Stimulated activated CD4-positive, alpha-beta T cell treated with anti-CD3 and anti-CD28 coated beads, Interleukin-4, amount 100 ng/mL, for 48 hours (primary cell): ENCODE measurements around the gene FRMD3.
"Not testable (repeated sequence)": the region's sequence is repeated elsewhere in the genome, so short reads cannot be mapped to it uniquely, and the experiment has no call there.

Experiments used
- DNase-seq, 2 donors: peaks; one replicate each; pipeline ENCODE4 v3.0.0-alpha.2; 2020; ENCODE audit warnings: low read depth in 2 of 2

The FRMD3 gene

GRCh38 chr9:83523684-83524083, 14.5 kb downstream of the FRMD3 start:
- DNase-seq, result no peak

DNA sequence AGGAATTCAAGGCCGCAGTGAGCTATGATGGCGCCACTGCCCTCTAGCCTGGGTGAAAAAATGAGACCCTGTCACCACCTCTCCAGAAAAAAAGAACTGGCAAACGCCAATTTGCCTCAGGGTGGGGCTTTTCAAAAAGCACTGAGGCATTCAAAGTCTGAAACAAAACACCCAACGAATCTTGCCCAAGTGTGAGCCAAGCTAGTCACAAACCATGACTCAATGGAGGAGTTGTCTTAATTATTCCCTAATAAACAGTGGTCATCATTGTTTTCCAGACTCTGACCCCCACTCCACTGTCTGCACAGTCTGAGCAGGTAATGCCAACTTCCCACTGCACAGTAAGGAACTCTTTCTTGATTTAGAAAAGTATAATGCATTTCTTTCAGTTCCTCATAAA, 16.8 kb downstream of the FRMD3 start:
- DNase-seq, result no peak

GRCh38 chr9:83521011-83521410, 17.2 kb downstream of the FRMD3 start:
- DNase-seq, result no peak

DNA sequence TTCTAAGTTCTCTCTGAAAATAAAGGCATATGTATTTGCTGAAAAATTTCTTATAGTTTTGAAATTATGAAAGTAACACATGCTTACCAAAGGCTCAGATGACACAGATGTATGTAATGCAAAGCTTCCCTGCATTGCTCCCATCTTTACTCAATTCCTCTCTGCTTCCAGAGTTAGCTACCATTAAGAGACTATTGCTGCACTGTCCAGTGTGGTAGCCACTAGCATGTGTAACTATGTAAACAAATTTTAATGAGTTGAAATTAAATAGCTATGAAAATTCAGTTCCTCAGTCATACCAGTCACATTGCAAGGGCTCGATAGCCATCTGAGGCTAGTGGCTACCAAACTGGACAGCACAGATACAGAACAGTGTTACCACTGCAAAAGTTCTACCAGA, 17.9 kb downstream of the FRMD3 start:
- no peak for DNase-seq

DNA sequence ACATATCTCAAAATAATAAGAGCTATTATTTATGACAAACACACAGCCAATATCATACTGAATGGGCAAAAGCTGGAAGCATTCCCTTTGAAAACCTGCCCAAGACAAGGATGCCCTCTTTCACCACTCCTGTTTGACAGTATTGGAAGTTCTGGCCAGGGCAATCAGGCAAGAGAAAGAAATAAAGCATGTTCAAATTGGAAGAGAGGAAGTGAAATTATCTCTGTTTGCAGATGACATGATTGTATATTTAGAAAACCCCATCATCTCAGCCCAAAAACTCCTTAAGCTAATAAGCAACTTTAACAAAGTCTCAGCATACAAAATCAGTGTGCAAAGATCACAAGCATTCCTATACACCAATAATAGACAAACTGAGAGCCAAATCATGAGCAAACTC, 20.2 kb downstream of the FRMD3 start:
- DNase-seq, result not testable (repeated sequence)

DNA sequence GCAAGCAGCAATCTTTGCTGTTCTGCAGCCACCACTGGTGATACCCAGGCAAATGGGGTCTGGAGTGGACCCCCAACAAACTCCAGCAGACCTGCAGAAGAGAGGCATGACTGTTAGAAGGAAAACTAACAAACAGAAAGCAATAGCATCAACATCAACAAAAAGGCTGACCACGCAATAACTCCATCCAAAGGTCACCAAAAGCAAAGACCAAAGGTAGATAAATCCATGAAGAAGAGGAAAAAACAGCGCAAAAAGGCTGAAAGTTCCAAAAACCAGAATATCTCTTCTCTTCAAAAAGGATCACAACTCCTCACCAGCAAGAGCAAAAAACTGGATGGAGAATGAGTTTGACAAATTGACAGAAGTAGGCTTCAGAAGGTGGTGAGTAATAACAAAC, 23.4 kb downstream of the FRMD3 start:
- DNase-seq, result no peak

DNA sequence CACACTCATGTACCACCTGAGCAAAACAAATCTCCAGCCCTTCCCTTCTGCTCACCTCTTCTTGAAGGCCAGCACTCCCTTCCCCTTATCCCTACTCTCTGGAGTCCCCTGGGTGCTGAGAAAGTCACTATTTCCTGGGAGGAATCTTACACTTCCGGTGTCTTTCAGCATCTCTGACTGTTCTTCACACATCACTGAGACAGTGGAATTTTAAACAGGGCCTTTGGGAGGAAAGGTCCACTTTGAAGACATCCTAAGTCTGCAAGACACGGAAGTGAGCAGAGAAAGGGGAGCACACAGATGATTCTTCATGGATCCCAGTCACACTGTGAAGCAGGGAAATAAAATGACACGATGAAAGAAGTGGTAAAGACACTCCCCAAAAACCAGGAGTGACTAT, 25.6 kb downstream of the FRMD3 start:
- no peak for DNase-seq

GRCh38 chr9:83511051-83511450, 27.1 kb downstream of the FRMD3 start:
- DNase-seq, result no peak

- no peak for DNase-seq
These were observed 28.8 kb downstream of the FRMD3 start for GRCh38 chr9:83509402-83509801.

DNA sequence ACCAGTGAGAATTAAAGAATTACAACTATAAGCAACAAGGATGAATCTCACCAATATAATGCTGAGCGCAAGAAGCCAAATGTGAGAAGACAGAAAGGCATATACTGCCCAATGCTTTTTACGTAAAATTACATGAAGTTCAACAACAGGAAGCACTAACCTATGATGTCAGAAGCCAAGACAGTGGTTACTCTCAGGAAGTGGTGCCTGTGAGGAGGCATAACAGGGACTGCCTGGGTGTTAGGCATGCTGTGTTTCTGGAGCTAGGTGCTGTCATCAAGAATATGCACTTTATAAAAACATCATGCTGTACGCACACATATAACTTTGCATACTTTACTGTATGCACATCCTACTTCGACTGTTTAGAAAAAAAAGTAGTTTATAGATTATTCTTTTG, 30.1 kb downstream of the FRMD3 start:
- no peak for DNase-seq

DNA sequence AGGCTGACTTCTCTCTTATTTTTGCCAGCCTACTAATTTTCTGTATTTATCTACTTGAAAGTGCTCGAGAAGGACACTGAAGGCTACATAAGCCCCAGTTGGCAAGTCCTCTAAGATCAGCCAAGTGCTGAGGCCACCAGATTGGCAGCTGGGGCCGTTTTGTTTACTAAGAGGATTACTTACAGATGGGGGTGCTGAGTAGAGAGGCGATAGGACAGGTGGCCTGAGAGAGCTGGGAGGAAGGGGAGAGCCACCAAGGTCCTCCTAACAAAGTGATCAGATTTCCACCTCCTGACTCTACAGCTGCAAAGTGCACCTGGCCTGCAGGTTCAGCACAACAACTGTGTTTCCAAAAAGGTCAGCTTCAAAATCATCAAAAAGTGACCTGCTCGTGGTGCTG, 32.9 kb downstream of the FRMD3 start:
- DNase-seq, result no peak

DNA sequence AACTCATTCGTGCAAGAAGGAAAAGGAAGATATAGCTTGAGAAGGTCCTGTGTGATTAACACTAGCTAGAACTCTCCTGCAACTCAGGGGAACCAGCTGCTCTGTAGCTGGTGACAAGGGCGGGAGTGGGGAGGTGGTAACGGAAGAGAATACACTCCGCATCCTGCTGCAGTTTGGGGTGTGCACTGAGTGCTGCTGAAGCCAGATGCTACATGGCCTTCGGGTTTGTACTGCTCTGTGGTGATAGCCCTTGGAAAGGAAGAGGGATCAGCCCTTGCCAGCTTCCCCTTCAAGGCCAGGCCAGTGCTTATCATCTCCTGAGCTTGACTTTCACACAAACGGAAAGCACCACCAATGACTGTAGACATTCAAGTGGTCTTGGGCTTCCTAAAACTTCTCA, 34.3 kb downstream of the FRMD3 start:
- no peak for DNase-seq

GRCh38 chr9:83501565-83501964, 36.6 kb downstream of the FRMD3 start:
- DNase-seq, result no peak

DNA sequence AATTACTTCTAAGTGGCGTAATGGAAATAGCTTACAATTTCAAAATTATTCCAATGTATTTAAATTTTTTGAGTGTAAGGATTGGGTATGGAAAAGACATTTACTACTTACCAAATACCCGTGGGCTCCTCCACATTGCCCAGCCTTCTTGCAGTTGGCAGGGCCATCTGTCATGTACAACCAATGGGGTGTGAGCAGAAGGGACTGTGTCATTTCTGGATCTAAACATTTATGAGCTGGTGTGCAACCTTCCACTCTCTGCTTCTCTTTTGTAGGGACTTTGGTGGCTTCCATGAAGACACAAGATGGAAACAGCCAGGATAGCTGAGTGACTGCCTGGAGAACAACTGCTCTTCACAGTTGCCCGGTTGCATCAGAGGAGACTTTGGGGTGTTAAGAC, 40.8 kb downstream of the FRMD3 start:
- no peak for DNase-seq

DNA sequence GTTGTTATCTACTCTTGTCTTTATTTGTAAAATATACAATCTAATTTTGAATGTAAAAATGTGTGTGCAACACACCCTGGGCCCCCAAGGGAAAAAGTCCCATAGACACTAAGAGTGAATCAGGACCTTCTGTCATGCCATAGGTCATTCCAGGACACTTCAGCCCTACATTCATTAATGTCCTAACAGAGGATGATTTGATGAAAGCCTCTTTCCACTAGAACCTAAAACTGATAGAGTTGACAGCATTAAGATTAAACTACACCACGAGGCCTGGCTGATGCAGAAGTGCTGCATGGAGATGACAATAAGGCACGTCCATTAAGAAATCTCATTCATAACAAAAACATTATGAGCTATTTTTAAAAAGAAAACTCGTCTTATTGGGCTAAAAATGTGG, 46.2 kb downstream of the FRMD3 start:
- no peak for DNase-seq

GRCh38 chr9:83491413-83491812, 46.8 kb downstream of the FRMD3 start:
- no peak for DNase-seq

DNA sequence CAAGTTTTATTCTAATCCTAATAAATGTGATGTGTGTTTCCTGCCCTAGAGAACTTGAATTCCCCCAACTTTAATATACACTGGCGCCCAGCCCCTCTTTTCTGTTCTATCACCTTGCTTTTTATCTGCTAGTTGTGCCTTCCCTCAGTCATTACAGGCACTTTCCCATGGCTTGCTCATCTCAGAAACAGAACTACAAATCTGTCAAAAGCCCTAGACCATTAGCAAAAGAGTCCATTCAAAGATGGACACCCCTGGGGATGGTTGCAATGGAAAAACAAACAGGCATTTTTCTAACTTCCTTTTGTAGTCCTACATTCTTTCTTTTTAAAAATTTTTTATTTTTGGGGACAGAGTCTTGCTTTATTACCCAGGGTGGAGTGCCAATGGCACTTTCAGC, 48.2 kb downstream of the FRMD3 start:
- DNase-seq, result no peak

DNA sequence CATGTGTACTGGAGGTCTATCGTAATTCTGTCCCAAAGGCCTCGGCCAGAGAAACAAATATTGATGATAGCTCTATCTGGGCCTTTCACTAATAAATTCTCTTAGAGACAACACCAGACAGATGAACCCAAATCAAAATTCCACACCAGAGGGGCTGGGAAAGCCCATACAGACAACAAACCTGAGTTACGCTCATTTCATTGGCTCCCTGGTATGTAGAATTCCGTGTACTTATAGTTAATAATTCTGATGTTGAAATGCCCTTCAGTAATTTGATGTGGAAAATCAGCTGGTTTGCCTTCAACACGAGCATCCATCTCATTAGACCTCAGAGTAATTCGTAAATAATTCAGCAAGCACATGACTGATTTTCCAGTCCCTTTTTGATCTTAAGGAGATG, 53.2 kb downstream of the FRMD3 start:
- no peak for DNase-seq

- no peak for DNase-seq
These were observed 55.0 kb downstream of the FRMD3 start for GRCh38 chr9:83483223-83483622.

DNA sequence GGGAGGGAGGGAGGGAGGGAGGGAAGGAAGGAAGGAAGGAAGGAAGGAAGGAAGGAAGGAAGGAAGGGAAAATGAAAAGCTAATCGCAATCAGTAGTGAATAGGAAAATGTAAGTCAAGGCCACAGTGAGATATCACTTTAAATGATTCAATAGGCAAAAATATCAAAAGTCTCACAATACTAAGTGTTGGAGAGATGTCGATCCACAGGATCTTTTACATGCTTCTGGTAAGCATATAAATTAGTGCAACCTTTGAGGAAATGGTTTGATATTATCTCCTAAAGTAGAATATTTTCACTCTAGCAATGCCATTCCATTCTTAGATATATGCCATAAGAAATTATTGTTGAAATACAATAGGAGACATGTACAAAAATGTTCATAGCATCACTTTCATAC, 58.4 kb downstream of the FRMD3 start:
- no peak for DNase-seq

GRCh38 chr9:83477571-83477970, 60.6 kb downstream of the FRMD3 start:
- no peak for DNase-seq

DNA sequence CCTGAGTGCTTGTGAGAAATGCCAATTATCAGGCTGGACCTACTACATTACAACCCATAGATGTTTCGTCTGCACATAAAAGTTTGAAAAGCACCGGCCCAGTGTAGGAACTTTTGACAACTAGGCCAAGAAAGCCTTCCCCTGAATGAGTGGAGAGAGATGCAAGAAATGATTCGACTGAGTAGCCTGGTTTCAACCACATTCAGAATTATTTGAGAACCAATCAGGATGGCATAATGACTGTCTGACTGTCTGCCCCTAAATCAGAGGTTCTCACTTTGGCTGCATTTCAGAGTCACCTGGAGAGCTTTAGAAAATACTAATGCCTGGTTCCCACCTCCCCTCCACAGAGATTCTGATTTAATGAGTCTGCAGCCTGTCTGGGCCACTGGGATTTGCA, 61.1 kb downstream of the FRMD3 start:
- no peak for DNase-seq

DNA sequence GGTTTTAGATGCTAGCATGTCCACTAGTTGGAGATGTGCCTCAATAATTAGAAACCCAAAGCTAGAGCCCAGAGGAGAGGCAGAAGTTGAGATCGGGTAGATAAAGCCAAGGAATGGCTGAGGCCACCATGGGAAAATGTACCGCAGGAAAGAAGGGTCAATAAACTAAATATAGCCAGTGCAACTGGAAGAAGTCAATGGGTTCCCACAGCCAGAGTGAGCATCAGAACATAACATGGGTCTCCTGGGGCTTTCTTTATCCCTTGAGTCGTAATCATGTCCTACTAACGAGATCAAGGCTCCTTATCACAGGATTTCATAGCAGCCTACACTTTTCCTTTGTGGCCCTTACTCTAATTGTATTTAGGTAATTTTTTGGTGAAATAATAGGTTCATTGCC, 61.7 kb downstream of the FRMD3 start:
- DNase-seq, result no peak

- DNase-seq, result no peak
These were observed 62.5 kb downstream of the FRMD3 start for GRCh38 chr9:83475741-83476140.

DNA sequence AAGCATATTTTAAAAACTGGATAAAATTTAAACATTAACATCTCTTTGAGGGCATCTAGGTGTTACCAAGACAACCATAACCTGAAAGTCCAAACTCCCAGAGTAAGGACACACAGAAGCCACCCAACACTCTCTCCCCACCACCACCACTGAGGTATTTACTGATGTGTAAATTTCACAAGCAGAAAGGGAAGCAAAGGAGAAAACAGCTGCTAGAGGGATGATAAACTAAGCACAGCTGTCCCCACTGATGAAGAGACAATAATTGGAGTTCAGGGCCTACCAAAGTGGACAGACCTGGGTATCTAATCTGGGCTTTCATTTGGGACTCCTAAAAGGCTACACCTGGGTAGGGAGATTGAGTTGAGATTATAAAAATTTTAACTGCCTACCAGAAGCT, 63.6 kb downstream of the FRMD3 start:
- no peak for DNase-seq
